ENCODE measurements around the gene EPHA6.

- TF ChIP-seq CTCF (IDR thresholded peaks at IDR 0.05; ENCODE audit: borderline replicate concordance, extremely low read depth, low read length, poor library complexity, severe bottlenecking) (no peak), EZH2 (IDR thresholded peaks at IDR 0.05; ENCODE audit: borderline replicate concordance, low read depth, low read length, severe bottlenecking) (no peak)
These were observed 207.4 kb downstream of the EPHA6 start for GRCh38 chr3:97021778-97022177.

All from DND-41 (cell line).